ENCODE measurements around the gene FAM72A.
"Not testable (repeated sequence)": the region's sequence is repeated elsewhere in the genome, so short reads cannot be mapped to it uniquely, and the experiment has no call there.

Gene FAM72A

GRCh38 chr1:206215600-206216392 is 13.2 kb upstream of the FAM72A start:
- DNase-seq = not testable (repeated sequence)

GRCh38 chr1:206210802-206211201 is 8.2 kb upstream of the FAM72A start:
- DNase-seq = not testable (repeated sequence)

GRCh38 chr1:206205569-206205968 is 2.9 kb upstream of the FAM72A start:
- DNase-seq = not testable (repeated sequence)

- peak; percentile 4 for DNase-seq
Measured at GRCh38 chr1:206204871-206205270, 2.2 kb upstream of the FAM72A start.

- not testable (repeated sequence) for DNase-seq
Measured at GRCh38 chr1:206204159-206204511, 1.5 kb upstream of the FAM72A start.

GRCh38 chr1:206203364-206204158 is 922 bp upstream of the FAM72A start, which contains the start of gene SRGAP2:
Gene SRGAP2 (plus strand): TSS chr1:206203541. CDS start chr1:206205971, 2,430 bp downstream.
- DNase-seq = peak; percentile 48

GRCh38 chr1:206196748-206197424 is 5.8 kb downstream of the FAM72A start:
- not testable (repeated sequence) for DNase-seq

- not testable (repeated sequence) for DNase-seq
Measured at GRCh38 chr1:206195182-206195581, 7.5 kb downstream of the FAM72A start.

GRCh38 chr1:206186826-206187225 is 15.8 kb downstream of the FAM72A start:
- not testable (repeated sequence) for DNase-seq

GRCh38 chr1:206185778-206186177 is 16.9 kb downstream of the FAM72A start:
- DNase-seq = not testable (repeated sequence)

GRCh38 chr1:206183788-206184187 is 18.9 kb downstream of the FAM72A start:
- DNase-seq = not testable (repeated sequence)

GRCh38 chr1:206182368-206183317 is 20.0 kb downstream of the FAM72A start:
- DNase-seq = not testable (repeated sequence)

- not testable (repeated sequence) for DNase-seq
Measured at GRCh38 chr1:206179666-206180065, 23.0 kb downstream of the FAM72A start.

GRCh38 chr1:206178061-206178989 is 24.3 kb downstream of the FAM72A start:
- DNase-seq = not testable (repeated sequence)

- DNase-seq = not testable (repeated sequence)
Measured at GRCh38 chr1:206176114-206176502, 26.5 kb downstream of the FAM72A start.

- DNase-seq = not testable (repeated sequence)
Measured at GRCh38 chr1:206175459-206176113, 27.1 kb downstream of the FAM72A start.

GRCh38 chr1:206174182-206174868 is 28.3 kb downstream of the FAM72A start:
- not testable (repeated sequence) for DNase-seq

GRCh38 chr1:206173110-206173719 is 29.4 kb downstream of the FAM72A start:
- not testable (repeated sequence) for DNase-seq

- DNase-seq = not testable (repeated sequence)
Measured at GRCh38 chr1:206169794-206170193, 32.8 kb downstream of the FAM72A start.

Measured in CD4-positive, alpha-beta T cell treated with Interleukin-17A for 4 hours (primary cell).